GM10248 (cell line): Measurements from ENCODE around the gene PRKN.

Source experiments
- CTCF ChIA-PET: fragments of 300-600 bp; sonication (Branson Sonifier 250); formaldehyde crosslinking; extraction: SDS; loops from one replicate; lab custom pipeline; 2021; ENCODE audit warnings: antibody characterized with exemption; lab: Yijun Ruan, JAX
- POLR2A ChIA-PET: fragments of 350-650 bp; sonication (Branson Sonifier 250); formaldehyde crosslinking; extraction: SDS; loops from one replicate; lab custom pipeline; 2020; ENCODE audit warnings: antibody characterized with exemption; lab: Yijun Ruan, JAX
- DNase-seq: peaks from one replicate; pipeline ENCODE4 v3.0.0; 2012; ENCODE audit errors: extremely low spot score
- CTCF ChIP-seq: IDR thresholded peaks from 2 replicates; pipeline ENCODE4 v1.5.1; 2012; ENCODE audit warnings: mild to moderate bottlenecking, low read depth; ENCODE audit errors: extremely low read depth, missing control alignments, control extremely low read depth

PRKN gene

GRCh38 chr6:162688751-162689345, 38.7 kb downstream of the PRKN start:
- no peak for DNase-seq
- TF ChIP-seq CTCF, result no peak
- POLR2A ChIA-PET, result no interaction called here
- CTCF ChIA-PET, result no interaction called here

GRCh38 chr6:162685586-162685985, 42.0 kb downstream of the PRKN start:
- TF ChIP-seq CTCF, result no peak
- POLR2A ChIA-PET, result no interaction called here
- no peak for DNase-seq
- CTCF ChIA-PET, result interaction anchor here (0.7 kb wide), 1 partner anchor 9 kb away, joined by 3 read pairs; no protein-coding TSS in a partner anchor

- no peak for DNase-seq
- CTCF ChIA-PET, result interaction anchor here (0.7 kb wide), 1 partner anchor 9 kb away, joined by 3 read pairs; no protein-coding TSS in a partner anchor
- POLR2A ChIA-PET, result no interaction called here
- no peak for TF ChIP-seq CTCF
Observed at GRCh38 chr6:162684961-162685360, 42.6 kb downstream of the PRKN start.

- CTCF ChIA-PET, result no interaction called here
- POLR2A ChIA-PET, result no interaction called here
- no peak for DNase-seq
- TF ChIP-seq CTCF, result no peak
Observed at GRCh38 chr6:162684052-162684451, 43.5 kb downstream of the PRKN start.

GRCh38 chr6:162683135-162683534, 44.4 kb downstream of the PRKN start:
- POLR2A ChIA-PET, result no interaction called here
- TF ChIP-seq CTCF, result no peak
- CTCF ChIA-PET, result no interaction called here
- no peak for DNase-seq

GRCh38 chr6:162681447-162681846, 46.1 kb downstream of the PRKN start:
- no peak for TF ChIP-seq CTCF
- CTCF ChIA-PET, result no interaction called here
- POLR2A ChIA-PET, result no interaction called here
- no peak for DNase-seq
